Measurements from ENCODE around the gene ELP1. TPM values are rescaled to one million over a fixed set of nuclear protein-coding genes. Genes with fewer than 3 reads are reported as not detected.
A peak's percentile ranks its signal among the peaks of the same experiment; 100 is the strongest.

ELP1 gene
- total RNA-seq, 1 experiment from 2014 or later, result 38.7 TPM

DNA sequence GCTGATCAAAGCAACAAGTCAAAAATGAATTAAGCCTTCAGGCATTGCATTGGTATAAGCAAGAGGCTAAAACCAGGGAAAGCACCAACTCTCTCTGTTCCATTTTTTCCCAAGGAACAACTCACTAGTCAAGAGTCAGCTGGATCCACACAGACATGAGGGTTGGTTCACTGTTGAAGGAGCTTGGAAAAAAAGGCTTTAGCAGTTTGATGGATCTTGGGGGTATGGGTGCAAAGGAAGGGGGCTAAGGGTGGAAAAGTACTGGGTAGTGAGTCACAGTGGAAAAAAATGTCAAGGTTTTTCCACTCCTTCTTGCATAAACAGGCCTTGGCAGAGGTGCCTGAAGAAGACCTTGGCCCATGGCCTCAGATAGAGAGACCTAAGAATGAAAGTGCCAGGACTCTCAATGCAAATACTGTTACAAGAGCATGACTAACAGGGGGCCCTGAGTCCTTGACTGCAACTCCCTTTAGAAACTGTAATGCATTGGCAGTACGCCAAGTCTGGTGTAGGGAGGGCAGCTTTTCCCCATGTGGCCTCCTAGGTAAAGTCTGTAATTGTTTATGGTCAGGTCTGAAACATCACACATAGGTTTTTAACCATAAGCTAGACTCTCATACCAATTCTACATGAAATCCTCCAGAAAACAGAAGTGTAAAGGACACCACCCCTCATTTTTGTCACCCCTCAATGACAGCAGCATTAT, 48.1 kb downstream of the ELP1 start:
- POLR2A ChIA-PET (ENCODE audit: low non-redundant PET), result interaction anchor here (0.7 kb wide), 1 partner anchor 12 kb away, joined by 4 read pairs; no protein-coding TSS in a partner anchor
- peaks cover 29% of the 10 kb centered on the region for H3K36me3 ChIP-seq (ENCODE audit: insufficient read depth, low read length, poor library complexity, severe bottlenecking)
- DNase-seq (ENCODE audit: low spot score), result peak; percentile 65

DNA sequence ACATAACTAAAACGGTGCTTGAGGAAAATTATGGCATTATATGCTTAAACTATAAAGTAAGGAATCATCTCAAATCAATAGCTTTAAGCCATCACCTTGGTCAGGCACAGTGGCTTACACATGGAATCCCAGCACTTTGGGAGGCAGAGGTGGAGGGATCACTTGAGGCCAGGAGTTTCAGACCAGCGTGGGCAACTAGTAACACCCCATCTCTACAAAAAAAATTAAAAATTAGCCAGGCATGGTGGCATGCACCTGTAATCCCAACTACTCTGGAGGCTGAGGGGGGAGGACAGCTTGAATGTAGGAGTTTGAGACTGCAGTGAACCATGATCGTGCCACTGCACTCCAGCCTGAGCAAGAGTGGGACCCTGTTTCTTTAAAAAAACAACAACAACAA, 49.2 kb downstream of the ELP1 start:
- no peak overlapping the region for H3K4me3 ChIP-seq (ENCODE audit: low read depth, low read length, poor library complexity, severe bottlenecking)
- peaks cover 32% of the 10 kb centered on the region for H3K36me3 ChIP-seq (ENCODE audit: insufficient read depth, low read length, poor library complexity, severe bottlenecking)
- no peaks in the 10 kb centered on the region for H3K9me3 ChIP-seq (ENCODE audit: low read depth, low read length, poor library complexity, severe bottlenecking)
- TF ChIP-seq EZH2 (IDR thresholded peaks at IDR 0.05; ENCODE audit: borderline replicate concordance, low read depth, low read length, poor library complexity, severe bottlenecking), result no peak
- TF ChIP-seq, protein P1, sequence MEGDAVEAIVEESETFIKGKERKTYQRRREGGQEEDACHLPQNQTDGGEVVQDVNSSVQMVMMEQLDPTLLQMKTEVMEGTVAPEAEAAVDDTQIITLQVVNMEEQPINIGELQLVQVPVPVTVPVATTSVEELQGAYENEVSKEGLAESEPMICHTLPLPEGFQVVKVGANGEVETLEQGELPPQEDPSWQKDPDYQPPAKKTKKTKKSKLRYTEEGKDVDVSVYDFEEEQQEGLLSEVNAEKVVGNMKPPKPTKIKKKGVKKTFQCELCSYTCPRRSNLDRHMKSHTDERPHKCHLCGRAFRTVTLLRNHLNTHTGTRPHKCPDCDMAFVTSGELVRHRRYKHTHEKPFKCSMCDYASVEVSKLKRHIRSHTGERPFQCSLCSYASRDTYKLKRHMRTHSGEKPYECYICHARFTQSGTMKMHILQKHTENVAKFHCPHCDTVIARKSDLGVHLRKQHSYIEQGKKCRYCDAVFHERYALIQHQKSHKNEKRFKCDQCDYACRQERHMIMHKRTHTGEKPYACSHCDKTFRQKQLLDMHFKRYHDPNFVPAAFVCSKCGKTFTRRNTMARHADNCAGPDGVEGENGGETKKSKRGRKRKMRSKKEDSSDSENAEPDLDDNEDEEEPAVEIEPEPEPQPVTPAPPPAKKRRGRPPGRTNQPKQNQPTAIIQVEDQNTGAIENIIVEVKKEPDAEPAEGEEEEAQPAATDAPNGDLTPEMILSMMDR (conservative IDR thresholded peaks at IDR 0.05; ENCODE audit: low read depth, low read length), result no peak
- ChIA-PET CTCF (no interaction called here), POLR2A (ENCODE audit: low non-redundant PET) (interaction anchor here (0.6 kb wide), 1 partner anchor 109 kb away, joined by 4 read pairs; no protein-coding TSS in a partner anchor)
- intact Hi-C loops (cut with micrococcal nuclease; ENCODE audit: unreplicated experiment), result no loop called here
- no peak for DNase-seq (ENCODE audit: low spot score)
- H3K4me1 ChIP-seq (ENCODE audit: insufficient read depth, low read length, poor library complexity, severe bottlenecking), result peaks cover 5% of the 10 kb centered on the region
- no peaks in the 10 kb centered on the region for H3K27me3 ChIP-seq (replicated peaks; ENCODE audit: insufficient read depth, low read depth, low read length, poor library complexity)
- H3K27ac ChIP-seq (ENCODE audit: low read depth, low read length, poor library complexity, severe bottlenecking), result no peak overlapping the region
- BruUV-seq (replicated peaks), result no TSS peak

More for the DNA sequence above, 48.1 kb downstream of the ELP1 start:
- no TSS peak for BruUV-seq (replicated peaks)
- intact Hi-C loops (cut with micrococcal nuclease; ENCODE audit: unreplicated experiment), result no loop called here
- H3K4me1 ChIP-seq (ENCODE audit: insufficient read depth, low read length, poor library complexity, severe bottlenecking), result peaks cover 5% of the 10 kb centered on the region
- no peaks in the 10 kb centered on the region for H3K27me3 ChIP-seq (replicated peaks; ENCODE audit: insufficient read depth, low read depth, low read length, poor library complexity)
- no peak overlapping the region for H3K4me3 ChIP-seq (ENCODE audit: low read depth, low read length, poor library complexity, severe bottlenecking)
- CTCF ChIA-PET, result no interaction called here
- no peaks in the 10 kb centered on the region for H3K9me3 ChIP-seq (ENCODE audit: low read depth, low read length, poor library complexity, severe bottlenecking)
- TF ChIP-seq, protein P1 (conservative IDR thresholded peaks at IDR 0.05; ENCODE audit: low read depth, low read length), result no peak
- TF ChIP-seq EZH2 (IDR thresholded peaks at IDR 0.05; ENCODE audit: borderline replicate concordance, low read depth, low read length, poor library complexity, severe bottlenecking), result no peak
- H3K27ac ChIP-seq (ENCODE audit: low read depth, low read length, poor library complexity, severe bottlenecking), result no peak overlapping the region

DNA sequence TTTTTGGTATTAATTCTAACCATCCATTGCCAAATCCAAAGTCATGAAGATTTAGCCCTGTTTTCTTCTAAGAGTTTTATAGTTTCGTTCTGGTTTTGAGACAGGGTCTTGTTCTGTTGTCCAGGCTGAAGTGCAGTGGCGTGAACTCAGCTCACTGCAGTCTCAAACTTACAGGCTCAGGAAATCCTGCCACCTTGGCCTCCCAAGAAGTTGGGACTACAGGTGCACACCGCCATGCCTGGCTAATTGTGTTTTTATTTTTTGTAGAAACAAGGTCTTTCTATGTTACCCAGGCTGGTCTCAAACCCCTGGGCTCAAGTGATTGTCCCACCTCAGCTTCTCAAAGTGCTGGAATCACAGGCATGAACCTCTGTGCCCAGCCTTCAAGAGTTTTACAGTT, 50.8 kb downstream of the ELP1 start:
- POLR2A ChIA-PET (ENCODE audit: low non-redundant PET), result no interaction called here
- no peak overlapping the region for H3K4me3 ChIP-seq (ENCODE audit: low read depth, low read length, poor library complexity, severe bottlenecking)
- H3K36me3 ChIP-seq (ENCODE audit: insufficient read depth, low read length, poor library complexity, severe bottlenecking), result peaks cover 36% of the 10 kb centered on the region
- no peak overlapping the region for H3K27ac ChIP-seq (ENCODE audit: low read depth, low read length, poor library complexity, severe bottlenecking)
- no peak for TF ChIP-seq EZH2 (IDR thresholded peaks at IDR 0.05; ENCODE audit: borderline replicate concordance, low read depth, low read length, poor library complexity, severe bottlenecking)
- TF ChIP-seq, protein P1 (conservative IDR thresholded peaks at IDR 0.05; ENCODE audit: low read depth, low read length), result no peak
- BruUV-seq (replicated peaks), result no TSS peak
- peaks cover 5% of the 10 kb centered on the region for H3K4me1 ChIP-seq (ENCODE audit: insufficient read depth, low read length, poor library complexity, severe bottlenecking)
- CTCF ChIA-PET, result no interaction called here
- intact Hi-C loops (cut with micrococcal nuclease; ENCODE audit: unreplicated experiment), result no loop called here
- H3K9me3 ChIP-seq (ENCODE audit: low read depth, low read length, poor library complexity, severe bottlenecking), result no peaks in the 10 kb centered on the region
- H3K27me3 ChIP-seq (replicated peaks; ENCODE audit: insufficient read depth, low read depth, low read length, poor library complexity), result no peaks in the 10 kb centered on the region
- DNase-seq (ENCODE audit: low spot score), result no peak
